ENCODE data around the gene WDR49. TPM values are rescaled to one million over a fixed set of nuclear protein-coding genes. Genes with fewer than 3 reads are reported as not detected.

WDR49 gene
- total and polyA plus RNA-seq, 2 donors (not counting 1 experiment from before 2014, with no cell fraction given): 0.88 to 1.4 TPM

GRCh38 chr3:167666563-167666962 lies 12.8 kb upstream of the WDR49 start:
- no peaks in the 10 kb centered on the region for H3K27me3 Mint-ChIP-seq
- no peak overlapping the region for H3K27ac ChIP-seq (ENCODE audit: low read length in 2 of 2)
- no peaks in the 10 kb centered on the region for H4K20me1 ChIP-seq (ENCODE audit: control insufficient read depth, insufficient read depth, low read length, poor library complexity, severe bottlenecking)
- H3K4me1 Mint-ChIP-seq: no peaks in the 10 kb centered on the region
- CTCF ChIA-PET: no interaction called here
- no peaks in the 10 kb centered on the region for H3K27me3 ChIP-seq (replicated peaks in 1 of 4; ENCODE audit: control extremely low read depth in 1 of 4, control insufficient read depth in 3 of 4, insufficient read depth in 4 of 4, low read length in 3 of 4)
- H3K4me2 ChIP-seq (replicated peaks; ENCODE audit: low read depth, low read length, poor library complexity, severe bottlenecking): no peak overlapping the region
- H3K4me3 ChIP-seq (ENCODE audit: control extremely low read depth in 1 of 5, extremely low read depth in 1 of 5, insufficient read depth in 1 of 5, low read depth in 2 of 5, low read length in 4 of 5): no peak overlapping the region
- no peak overlapping the region for H2AFZ ChIP-seq (ENCODE audit: insufficient read depth, low read depth, low read length, poor library complexity, severe bottlenecking)
- no peaks in the 10 kb centered on the region for H3K79me2 ChIP-seq (ENCODE audit: control insufficient read depth, insufficient read depth, low read length)
- H3K9ac ChIP-seq (ENCODE audit: low read length): no peak overlapping the region
- H3K36me3 ChIP-seq (replicated peaks in 1 of 2; ENCODE audit: control extremely low read depth in 1 of 2, control insufficient read depth in 1 of 2, extremely low read depth in 1 of 2, insufficient read depth in 2 of 2, low read length in 1 of 2): no peaks in the 10 kb centered on the region
- intact Hi-C loops (cut with micrococcal nuclease): no loop called here
- H3K9me3 ChIP-seq (ENCODE audit: control extremely low read depth in 1 of 3, control insufficient read depth in 2 of 3, insufficient read depth in 1 of 3, low read length in 2 of 3): no peaks in the 10 kb centered on the region
- no peaks in the 10 kb centered on the region for H3K9me3 Mint-ChIP-seq (ENCODE audit: insufficient read depth)
- H3K27ac Mint-ChIP-seq: no peak overlapping the region
- TF ChIP-seq EZH2 (IDR thresholded peaks at IDR 0.05; ENCODE audit: borderline replicate concordance, insufficient read depth, low read depth, low read length, poor library complexity, severe bottlenecking) (no peak), CTCF (IDR thresholded peaks at IDR 0.05) (no peak)
- POLR2A ChIA-PET: no interaction called here
- DNase-seq: no peak
- H3K4me1 ChIP-seq (ENCODE audit: control insufficient read depth in 2 of 2, insufficient read depth in 2 of 2, low read length in 2 of 2): no peaks in the 10 kb centered on the region
- no peak for ATAC-seq (ENCODE audit: low read depth)
- no CpG with 5 or more reads among the region's 2 CpGs for WGBS (ENCODE audit: insufficient coverage)
- no peak overlapping the region for H3K4me3 Mint-ChIP-seq

GRCh38 chr3:167662919-167663400 lies 9.2 kb upstream of the WDR49 start:
- Histone ChIP-seq H3K79me2 (ENCODE audit: control insufficient read depth, insufficient read depth, low read length) (no peaks in the 10 kb centered on the region), H3K4me3 (ENCODE audit: control extremely low read depth in 1 of 5, extremely low read depth in 1 of 5, insufficient read depth in 1 of 5, low read depth in 2 of 5, low read length in 4 of 5) (no peak overlapping the region), H3K9ac (ENCODE audit: low read length) (no peak overlapping the region), H2AFZ (ENCODE audit: insufficient read depth, low read depth, low read length, poor library complexity, severe bottlenecking) (no peak overlapping the region), H3K9me3 (ENCODE audit: control extremely low read depth in 1 of 3, control insufficient read depth in 2 of 3, insufficient read depth in 1 of 3, low read length in 2 of 3) (no peaks in the 10 kb centered on the region), H3K4me1 (ENCODE audit: control insufficient read depth in 2 of 2, insufficient read depth in 2 of 2, low read length in 2 of 2) (no peaks in the 10 kb centered on the region), H3K36me3 (replicated peaks in 1 of 2; ENCODE audit: control extremely low read depth in 1 of 2, control insufficient read depth in 1 of 2, extremely low read depth in 1 of 2, insufficient read depth in 2 of 2, low read length in 1 of 2) (no peaks in the 10 kb centered on the region), H3K27ac (ENCODE audit: low read length in 2 of 2) (no peak overlapping the region), H3K4me2 (replicated peaks; ENCODE audit: low read depth, low read length, poor library complexity, severe bottlenecking) (no peak overlapping the region), H3K27me3 (replicated peaks in 1 of 4; ENCODE audit: control extremely low read depth in 1 of 4, control insufficient read depth in 3 of 4, insufficient read depth in 4 of 4, low read length in 3 of 4) (no peaks in the 10 kb centered on the region), H4K20me1 (ENCODE audit: control insufficient read depth, insufficient read depth, low read length, poor library complexity, severe bottlenecking) (no peaks in the 10 kb centered on the region)
- ChIA-PET POLR2A (no interaction called here), CTCF (interaction anchor here (0.8 kb wide), 1 partner anchor 212 kb away, joined by 3 read pairs; no protein-coding TSS in a partner anchor)
- 98% methylated on average over 5 of the region's 5 CpGs for WGBS (ENCODE audit: insufficient coverage)
- DNase-seq: no peak
- Mint-ChIP-seq H3K9me3 (ENCODE audit: insufficient read depth) (no peaks in the 10 kb centered on the region), H3K27ac (no peak overlapping the region), H3K4me3 (no peak overlapping the region), H3K27me3 (peaks cover 1% of the 10 kb centered on the region), H3K4me1 (no peaks in the 10 kb centered on the region)
- ATAC-seq (ENCODE audit: low read depth): no peak
- intact Hi-C loops (cut with micrococcal nuclease): no loop called here
- TF ChIP-seq CTCF (IDR thresholded peaks at IDR 0.05): no peak
- TF ChIP-seq EZH2 (IDR thresholded peaks at IDR 0.05; ENCODE audit: borderline replicate concordance, insufficient read depth, low read depth, low read length, poor library complexity, severe bottlenecking): no peak

Data from B cell (primary cell).